Measurements from ENCODE around the gene SHROOM3.

SHROOM3 gene

GRCh38 chr4:76781698-76782595, 346.9 kb downstream of the SHROOM3 start:
- DNase-seq (ENCODE audit: low spot score): no peak

- DNase-seq (ENCODE audit: low spot score): no peak
Measured at GRCh38 chr4:76782837-76783236, 347.8 kb downstream of the SHROOM3 start.

- DNase-seq (ENCODE audit: low spot score): no peak
Measured at GRCh38 chr4:76783836-76784235, 348.8 kb downstream of the SHROOM3 start.

GRCh38 chr4:76784237-76784636, 349.2 kb downstream of the SHROOM3 start:
- DNase-seq (ENCODE audit: low spot score): no peak

- no peak for DNase-seq (ENCODE audit: low spot score)
Measured at GRCh38 chr4:76787898-76788297, 352.9 kb downstream of the SHROOM3 start.

- no peak for DNase-seq (ENCODE audit: low spot score)
Measured at GRCh38 chr4:76790377-76790776, 355.3 kb downstream of the SHROOM3 start.

- no peak for DNase-seq (ENCODE audit: low spot score)
Measured at GRCh38 chr4:76791479-76791878, 356.4 kb downstream of the SHROOM3 start.

GRCh38 chr4:76792418-76792817, 357.4 kb downstream of the SHROOM3 start:
- no peak for DNase-seq (ENCODE audit: low spot score)

GRCh38 chr4:76795243-76795642, 360.2 kb downstream of the SHROOM3 start:
- DNase-seq (ENCODE audit: low spot score): no peak

- no peak for DNase-seq (ENCODE audit: low spot score)
Measured at GRCh38 chr4:76799140-76799539, 364.1 kb downstream of the SHROOM3 start.

GRCh38 chr4:76799718-76800117, 364.7 kb downstream of the SHROOM3 start:
- no peak for DNase-seq (ENCODE audit: low spot score)

GRCh38 chr4:76800902-76801301, 365.9 kb downstream of the SHROOM3 start:
- no peak for DNase-seq (ENCODE audit: low spot score)

- DNase-seq (ENCODE audit: low spot score): peak; percentile 66
Measured at GRCh38 chr4:76801621-76802235, 366.7 kb downstream of the SHROOM3 start.

- no peak for DNase-seq (ENCODE audit: low spot score)
Measured at GRCh38 chr4:76802236-76803021, 367.4 kb downstream of the SHROOM3 start.

- no peak for DNase-seq (ENCODE audit: low spot score)
Measured at GRCh38 chr4:76803522-76803921, 368.5 kb downstream of the SHROOM3 start.

- no peak for DNase-seq (ENCODE audit: low spot score)
Measured at GRCh38 chr4:76804096-76804495, 369.1 kb downstream of the SHROOM3 start.

- DNase-seq (ENCODE audit: low spot score): no peak
Measured at GRCh38 chr4:76806346-76806745, 371.3 kb downstream of the SHROOM3 start.

GRCh38 chr4:76806757-76807156, 371.7 kb downstream of the SHROOM3 start:
- no peak for DNase-seq (ENCODE audit: low spot score)

GRCh38 chr4:76809594-76810305, 374.7 kb downstream of the SHROOM3 start:
- no peak for DNase-seq (ENCODE audit: low spot score)

GRCh38 chr4:76811604-76812412, 376.8 kb downstream of the SHROOM3 start:
- DNase-seq (ENCODE audit: low spot score): no peak

- no peak for DNase-seq (ENCODE audit: low spot score)
Measured at GRCh38 chr4:76813070-76813469, 378.0 kb downstream of the SHROOM3 start.

Data from D341Med (cell line).